Kidney (tissue), 14 donors: ENCODE data around the gene CCR8. TPM values are rescaled to one million over a fixed set of nuclear protein-coding genes. Genes with fewer than 3 reads are reported as not detected.

ENCODE experiments used
- DNase-seq, 5 donors: peaks; one replicate each; pipeline ENCODE4 v3.0.0-alpha.2; 2013 to 2020
- FAIRE-seq: peaks from 2 replicates; lab custom pipeline; 2012; peaks lifted over from hg19 to GRCh38; lab: Jason Lieb, UNC
- H3K27ac ChIP-seq, 2 donors: one replicate each; pipeline ENCODE4 v1.7.0; 2013; ENCODE audit warnings: low read depth in 2 of 2, low read length in 2 of 2, inconsistent platforms in 1 of 2
- H3K27me3 ChIP-seq: one replicate; pipeline ENCODE4 v1.7.1; 2013; ENCODE audit warnings: low read length, inconsistent platforms; ENCODE audit not compliant: control insufficient read depth, insufficient read depth
- H3K36me3 ChIP-seq, 3 donors: one replicate each; pipeline versions ENCODE4 v1.7.0 to v1.7.1; 2013; ENCODE audit warnings: low read length in 3 of 3, control low read depth in 1 of 3, inconsistent platforms in 1 of 3; ENCODE audit not compliant: insufficient read depth in 3 of 3, control insufficient read depth in 2 of 3
- H3K4me1 ChIP-seq, 3 donors: one replicate each; pipeline versions ENCODE4 v1.7.0 to v1.7.1; 2013; ENCODE audit warnings: low read length in 3 of 3, inconsistent platforms in 1 of 3, low read depth in 1 of 3; ENCODE audit not compliant: control insufficient read depth in 2 of 3, insufficient read depth in 2 of 3
- H3K4me3 ChIP-seq, 3 donors: one replicate each; pipeline versions ENCODE4 v1.7.0 to v1.8.1; 2013; ENCODE audit warnings: low read length in 3 of 3, control low read depth in 1 of 3, inconsistent platforms in 1 of 3
- H3K9ac ChIP-seq, 3 donors: one replicate each; pipeline versions ENCODE4 v1.7.0 to v1.7.1; 2013; ENCODE audit warnings: low read length in 3 of 3, control low read depth in 1 of 3, inconsistent platforms in 1 of 3
- H3K9me3 ChIP-seq, 3 donors: one replicate each; pipeline versions ENCODE4 v1.7.0 to v1.7.1; 2013; ENCODE audit warnings: low read length in 3 of 3, control low read depth in 1 of 3, inconsistent platforms in 1 of 3; ENCODE audit not compliant: control insufficient read depth in 2 of 3, insufficient read depth in 1 of 3
- intact Hi-C: fragments of 100-400 bp; cut with DNase I; formaldehyde crosslinking; loops from one replicate; pipeline ENCODE4 v1.11.1; 2022
- polyA plus RNA-seq: library from polyadenylated mRNA; stranded (reverse); fragments of 350-450 nt; fragmentation: Illumina TruSeq; extraction: RNeasy Lipid Tissue Mini Kit (QIAGEN cat#74804); gene quantifications from one replicate; pipeline ENCODE4 v1.2.3, GENCODE V29; 2014; ENCODE audit warnings: low read depth, low replicate concordance; ENCODE audit not compliant: insufficient read depth
- total RNA-seq: library from RNA; stranded (reverse); fragmentation: NEBNext Ultra II Directional; extraction: Animal tissue kit (Norgen Biotek cat#: 25700); gene quantifications from one replicate; pipeline ENCODE4 v1.2.1, GENCODE V29; 2021
- TF ChIP-seq, protein P1 (sequence below): IDR thresholded peaks from 3 replicates; pipeline ENCODE4 v1.5.1; 2012; ENCODE audit warnings: mild to moderate bottlenecking, moderate library complexity, borderline replicate concordance; ENCODE audit not compliant: insufficient read depth; ENCODE audit errors: extremely low read depth
- donor health status: control.
- donor health status: control.
- donor health status: control.
- donor health status: control.
- donor health status: control.
- donor health status: DM: yes; HTN: yes; CAD: no.
- donor health status: Normal renal cell carcinoma (clear cell type).

CCR8 gene
- total and polyA plus RNA-seq, 2 donors from 2014 or later, result 0.19 TPM; not detected in 1

DNA sequence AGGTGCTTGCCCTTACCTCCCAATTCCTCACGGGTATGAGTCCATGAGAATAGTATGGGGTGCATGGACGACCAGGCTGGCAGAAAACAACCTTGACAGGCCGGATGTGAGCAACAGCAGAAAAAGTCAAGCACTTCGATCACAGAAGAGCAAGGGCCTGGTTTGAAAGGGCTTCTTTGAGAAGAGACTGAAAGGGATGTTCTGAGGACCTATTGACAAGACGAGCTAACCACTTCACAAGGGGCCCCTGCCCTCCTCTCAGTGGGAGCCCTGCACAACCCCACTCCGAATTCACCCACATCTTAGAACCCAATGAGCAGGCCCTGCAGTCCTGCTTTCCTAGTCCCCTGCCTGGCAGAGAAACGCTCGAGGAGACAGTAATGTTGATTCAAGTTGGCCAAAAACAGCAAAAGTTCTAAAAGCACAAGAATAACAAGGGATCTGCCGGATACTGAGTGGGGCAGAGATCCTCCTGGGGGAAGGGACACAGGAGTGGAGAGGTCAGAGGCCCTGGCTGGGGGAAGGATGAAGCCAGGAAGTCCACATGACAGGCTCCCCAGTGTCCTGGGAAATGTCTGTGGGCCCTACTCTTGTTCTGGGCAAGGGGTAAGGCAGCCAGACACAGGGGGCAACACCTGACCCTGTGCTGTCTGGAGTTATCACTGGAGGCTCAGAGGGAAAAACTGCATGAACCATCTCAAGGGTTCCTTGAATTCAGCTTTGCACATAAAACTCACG lies 34.9 kb upstream of the CCR8 start:
- intact Hi-C loops, result loop anchor here (5.0 kb wide), 1 partner anchor 167 kb away; no protein-coding TSS in a partner anchor
- no peak overlapping the region for H3K27ac ChIP-seq
- no peak for FAIRE-seq

GRCh38 chr3:39295184-39295775 lies 34.2 kb upstream of the CCR8 start:
- H3K27me3 ChIP-seq, result no peaks in the 10 kb centered on the region
- H3K27ac ChIP-seq, result no peak overlapping the region
- H3K4me1 ChIP-seq, result no peaks in the 10 kb centered on the region
- intact Hi-C loops, result no loop called here
- TF ChIP-seq, protein P1, sequence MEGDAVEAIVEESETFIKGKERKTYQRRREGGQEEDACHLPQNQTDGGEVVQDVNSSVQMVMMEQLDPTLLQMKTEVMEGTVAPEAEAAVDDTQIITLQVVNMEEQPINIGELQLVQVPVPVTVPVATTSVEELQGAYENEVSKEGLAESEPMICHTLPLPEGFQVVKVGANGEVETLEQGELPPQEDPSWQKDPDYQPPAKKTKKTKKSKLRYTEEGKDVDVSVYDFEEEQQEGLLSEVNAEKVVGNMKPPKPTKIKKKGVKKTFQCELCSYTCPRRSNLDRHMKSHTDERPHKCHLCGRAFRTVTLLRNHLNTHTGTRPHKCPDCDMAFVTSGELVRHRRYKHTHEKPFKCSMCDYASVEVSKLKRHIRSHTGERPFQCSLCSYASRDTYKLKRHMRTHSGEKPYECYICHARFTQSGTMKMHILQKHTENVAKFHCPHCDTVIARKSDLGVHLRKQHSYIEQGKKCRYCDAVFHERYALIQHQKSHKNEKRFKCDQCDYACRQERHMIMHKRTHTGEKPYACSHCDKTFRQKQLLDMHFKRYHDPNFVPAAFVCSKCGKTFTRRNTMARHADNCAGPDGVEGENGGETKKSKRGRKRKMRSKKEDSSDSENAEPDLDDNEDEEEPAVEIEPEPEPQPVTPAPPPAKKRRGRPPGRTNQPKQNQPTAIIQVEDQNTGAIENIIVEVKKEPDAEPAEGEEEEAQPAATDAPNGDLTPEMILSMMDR, result no peak
- no peak for FAIRE-seq
- H3K36me3 ChIP-seq, result no peaks in the 10 kb centered on the region
- H3K9ac ChIP-seq, result no peak overlapping the region
- H3K4me3 ChIP-seq, result no peak overlapping the region
- no peak for DNase-seq
- H3K9me3 ChIP-seq, result peaks cover 0 to 9% (median 0%) of the 10 kb centered on the region in 3 donors

More for the DNA sequence above, 34.9 kb upstream of the CCR8 start:
- Histone ChIP-seq H3K4me3 (no peak overlapping the region), H3K9me3 (peaks cover 0 to 3% (median 0%) of the 10 kb centered on the region in 3 donors), H3K9ac (no peak overlapping the region), H3K4me1 (no peaks in the 10 kb centered on the region), H3K27me3 (no peaks in the 10 kb centered on the region), H3K36me3 (no peaks in the 10 kb centered on the region)
- DNase-seq, result no peak
- TF ChIP-seq, protein P1, result no peak

GRCh38 chr3:39296197-39297077 lies 33.1 kb upstream of the CCR8 start:
- DNase-seq (no peak), FAIRE-seq (no peak)
- no peak overlapping the region for H3K4me3 ChIP-seq
- H3K27ac ChIP-seq, result no peak overlapping the region
- H3K27me3 ChIP-seq, result no peaks in the 10 kb centered on the region
- H3K9me3 ChIP-seq, result peaks cover 0 to 9% (median 0%) of the 10 kb centered on the region in 3 donors
- intact Hi-C loops, result no loop called here
- H3K9ac ChIP-seq, result no peak overlapping the region
- TF ChIP-seq, protein P1, result no peak
- H3K36me3 ChIP-seq, result no peaks in the 10 kb centered on the region
- H3K4me1 ChIP-seq, result no peaks in the 10 kb centered on the region
